CD14-positive monocyte (primary cell): Measurements from ENCODE around the gene NFKB2. TPM values are rescaled to one million over a fixed set of nuclear protein-coding genes. Genes with fewer than 3 reads are reported as not detected.
A peak's percentile ranks its signal among the peaks of the same experiment; 100 is the strongest.

Experiments used
- DNase-seq, 3 donors: peaks; one replicate each; pipeline ENCODE4 v3.0.0-alpha.2; 2011 to 2022
- H2AFZ ChIP-seq: 2 replicates; pipeline ENCODE4 v1.6.0; 2012; ENCODE audit warnings: mild to moderate bottlenecking, low read depth, low read length, inconsistent platforms; ENCODE audit not compliant: insufficient read depth, poor library complexity, severe bottlenecking
- H3K27ac ChIP-seq, 2 donors: 1 replicate in 1 of 2; 2 replicates in 1 of 2; pipeline ENCODE4 v1.5.1; 2012 to 2013; ENCODE audit warnings: low read length in 2 of 2, control low read depth in 1 of 2, inconsistent platforms in 1 of 2, low read depth in 1 of 2, mild to moderate bottlenecking in 1 of 2
- H3K27me3 ChIP-seq, 2 donors: one replicate each; pipeline versions ENCODE4 v1.6.0 to v1.6.1; 2011 to 2013; ENCODE audit warnings: low read length in 2 of 2; ENCODE audit not compliant: control insufficient read depth in 2 of 2, insufficient read depth in 2 of 2
- H3K36me3 ChIP-seq, 2 donors: replicated peaks in 1 of 2; 1 replicate in 1 of 2; 2 replicates in 1 of 2; pipeline versions ENCODE4 v1.5.1 to v1.6.1; 2012 to 2013; ENCODE audit warnings: low read length in 2 of 2, control low read depth in 1 of 2, inconsistent platforms in 1 of 2, mild to moderate bottlenecking in 1 of 2; ENCODE audit not compliant: insufficient read depth in 2 of 2, control insufficient read depth in 1 of 2
- H3K4me1 ChIP-seq, 2 donors: 1 replicate in 1 of 2; 2 replicates in 1 of 2; pipeline versions ENCODE4 v1.5.1 to v1.6.1; 2012 to 2013; ENCODE audit warnings: low read length in 2 of 2, control low read depth in 1 of 2, inconsistent platforms in 1 of 2, mild to moderate bottlenecking in 1 of 2, moderate library complexity in 1 of 2; ENCODE audit not compliant: insufficient read depth in 2 of 2, control insufficient read depth in 1 of 2
- H3K4me2 ChIP-seq: replicated peaks from 2 replicates; pipeline ENCODE3; 2012; ENCODE audit warnings: low read length, moderate library complexity, mild to moderate bottlenecking; ENCODE audit not compliant: poor library complexity, severe bottlenecking; ENCODE audit errors: extremely low read depth
- H3K4me3 ChIP-seq, 3 experiments: fragments of 200-600 bp in 1 of 3; sonication (generic) in 1 of 3; replicated peaks in 1 of 3; 1 replicate in 2 of 3; 2 replicates in 1 of 3; pipeline ENCODE4 v1.5.1; 2011 to 2013; ENCODE audit warnings: low read length in 3 of 3, mild to moderate bottlenecking in 3 of 3, control low read depth in 2 of 3, low read depth in 2 of 3, inconsistent platforms in 1 of 3, moderate library complexity in 1 of 3
- H3K79me2 ChIP-seq: 2 replicates; pipeline ENCODE4 v1.6.0; 2012; ENCODE audit warnings: mild to moderate bottlenecking, control low read depth, inconsistent platforms, low read length, moderate library complexity; ENCODE audit not compliant: insufficient read depth
- H3K9ac ChIP-seq: 2 replicates; pipeline ENCODE4 v1.6.0; 2017; ENCODE audit warnings: low read length, mild to moderate bottlenecking; ENCODE audit not compliant: insufficient read depth, poor library complexity, severe bottlenecking
- H3K9me3 ChIP-seq, 2 donors: replicated peaks in 1 of 2; 1 replicate in 1 of 2; 2 replicates in 1 of 2; pipeline versions ENCODE4 v1.5.1 to v1.6.1; 2012 to 2013; ENCODE audit warnings: low read length in 2 of 2, control low read depth in 1 of 2; ENCODE audit not compliant: control insufficient read depth in 1 of 2, insufficient read depth in 1 of 2
- H4K20me1 ChIP-seq: 2 replicates; pipeline ENCODE4 v1.6.0; 2012; ENCODE audit warnings: mild to moderate bottlenecking, low read length, control low read depth, moderate library complexity; ENCODE audit not compliant: insufficient read depth
- H3K27ac Mint-ChIP-seq, 7 donors: one replicate each; pipeline ENCODE4 v1.8.0; 2020; ENCODE audit warnings: mild to moderate bottlenecking in 7 of 7, mixed read lengths in 7 of 7, moderate library complexity in 6 of 7, inconsistent platforms in 2 of 7
- H3K27me3 Mint-ChIP-seq, 3 donors: one replicate each; pipeline ENCODE4 v1.8.0; 2021 to 2022; ENCODE audit warnings: low read depth in 3 of 3, mild to moderate bottlenecking in 3 of 3, mixed read lengths in 3 of 3, moderate library complexity in 3 of 3, inconsistent platforms in 1 of 3
- H3K36me3 Mint-ChIP-seq, 2 donors: one replicate each; pipeline ENCODE4 v1.8.0; 2020; ENCODE audit warnings: mixed read lengths in 2 of 2, inconsistent platforms in 1 of 2, mild to moderate bottlenecking in 1 of 2
- H3K4me1 Mint-ChIP-seq: one replicate; pipeline ENCODE4 v1.8.0; 2020; ENCODE audit warnings: mild to moderate bottlenecking, mixed read lengths
- H3K4me3 Mint-ChIP-seq, 2 donors: one replicate each; pipeline ENCODE4 v1.8.0; 2020; ENCODE audit warnings: mild to moderate bottlenecking in 2 of 2, mixed read lengths in 2 of 2, moderate library complexity in 1 of 2
- H3K9me3 Mint-ChIP-seq, 7 donors: one replicate each; pipeline ENCODE4 v1.8.0; 2020 to 2022; ENCODE audit warnings: mixed read lengths in 7 of 7, mild to moderate bottlenecking in 6 of 7, moderate library complexity in 6 of 7, inconsistent platforms in 2 of 7
- WGBS: methylation state at CpG from one replicate; pipeline ENCODE4 v1.1.5; 2013; ENCODE audit warnings: missing lambda C conversion rate; ENCODE audit not compliant: insufficient coverage; 5-methylcytosine and 5-hydroxymethylcytosine counted together
- intact Hi-C, 2 donors: fragments of 100-400 bp; cut with micrococcal nuclease; formaldehyde crosslinking; loops; one replicate each; pipeline versions ENCODE4 v1.15.0 to v1.15.1; 2023
- polyA plus RNA-seq, 3 donors: library from polyadenylated mRNA; depleted of rRNA in 1 of 3; unstranded in 2 of 3; stranded (reverse) in 1 of 3; fragments of 300-500 nt in 2 of 3; fragments of >200 nt in 1 of 3; fragmentation: Illumina TruSeq in 2 of 3; gene quantifications; 1 replicate in 2 of 3; 2 replicates in 1 of 3; pipeline ENCODE4 v1.2.3, GENCODE V29; 2012 to 2021
- TF ChIP-seq, protein P1 (sequence below): fragments of 200-600 bp; IDR thresholded peaks from one replicate; pipeline ENCODE4 v1.8.0; 2022; ENCODE audit warnings: antibody characterized with exemption, mild to moderate bottlenecking

Gene NFKB2
- polyA plus RNA-seq, 3 donors = 6.8 to 111 (median 15.0) TPM

DNA sequence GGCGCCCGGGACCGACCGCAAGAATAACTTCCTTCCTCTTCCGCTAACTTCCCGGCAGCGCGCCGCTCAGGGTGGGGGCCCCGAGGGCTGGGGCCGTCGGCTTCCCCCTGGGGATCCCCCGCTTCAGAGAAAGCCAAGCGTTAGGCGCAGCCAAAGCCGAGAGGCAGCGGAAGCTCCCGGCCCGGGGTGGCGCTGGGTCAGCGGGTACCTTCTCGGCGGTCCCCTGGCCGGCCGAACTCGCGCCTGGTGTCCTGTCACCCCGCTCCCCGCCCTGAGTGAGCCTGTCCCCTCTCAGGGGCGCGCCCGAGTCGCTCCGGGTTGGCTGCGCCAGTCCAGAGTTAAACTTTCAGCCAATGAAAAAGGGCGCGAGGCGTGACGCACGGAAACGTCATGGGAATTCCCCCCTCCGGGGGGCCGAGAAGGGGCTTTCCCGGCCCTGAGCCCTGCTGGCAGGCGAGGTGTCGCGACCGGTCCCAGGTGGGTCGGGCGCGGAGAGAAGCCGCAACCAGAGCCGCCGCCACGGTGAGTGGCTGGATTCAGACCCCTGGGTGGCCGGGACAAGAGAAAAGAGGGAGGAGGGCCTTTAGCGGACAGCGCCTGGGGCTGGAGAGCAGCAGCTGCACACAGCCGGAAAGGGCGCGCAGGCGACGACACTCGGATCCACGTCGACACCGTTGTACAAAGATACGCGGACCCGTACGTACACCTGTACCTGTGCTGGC is 1.3 kb upstream of the NFKB2 start:
- intact Hi-C loops = loop anchor here (2.0 to 10.0 kb wide), 5 partner anchors 39 to 191 kb away; partner anchors contain the start of genes ACTR1A (in 1 of the 2), CUEDC2 (in 1 of the 2) and SUFU (in 1 of the 2)
- H3K9me3 Mint-ChIP-seq = no peaks in the 10 kb centered on the region
- peaks cover 24 to 34% of the 10 kb centered on the region in 2 donors for H3K36me3 Mint-ChIP-seq
- Histone ChIP-seq H3K27ac (peak overlapping the region; percentile 96 to 100), H3K79me2 (peaks cover 19% of the 10 kb centered on the region), H2AFZ (no peak overlapping the region), H3K4me3 (peak overlapping the region; percentile 84 to 94 (median 89)), H3K27me3 (peaks cover 0 to 13% of the 10 kb centered on the region in 2 donors), H3K9me3 (no peaks in the 10 kb centered on the region), H3K9ac (peak overlapping the region; percentile 99), H3K36me3 (peaks cover 22 to 24% of the 10 kb centered on the region in 2 donors), H3K4me1 (peaks cover 28 to 39% of the 10 kb centered on the region in 2 donors), H3K4me2 (peak overlapping the region; percentile 78), H4K20me1 (peaks cover 35% of the 10 kb centered on the region)
- H3K27me3 Mint-ChIP-seq = peaks cover 9 to 24% (median 19%) of the 10 kb centered on the region in 3 donors
- TF ChIP-seq, protein P1, sequence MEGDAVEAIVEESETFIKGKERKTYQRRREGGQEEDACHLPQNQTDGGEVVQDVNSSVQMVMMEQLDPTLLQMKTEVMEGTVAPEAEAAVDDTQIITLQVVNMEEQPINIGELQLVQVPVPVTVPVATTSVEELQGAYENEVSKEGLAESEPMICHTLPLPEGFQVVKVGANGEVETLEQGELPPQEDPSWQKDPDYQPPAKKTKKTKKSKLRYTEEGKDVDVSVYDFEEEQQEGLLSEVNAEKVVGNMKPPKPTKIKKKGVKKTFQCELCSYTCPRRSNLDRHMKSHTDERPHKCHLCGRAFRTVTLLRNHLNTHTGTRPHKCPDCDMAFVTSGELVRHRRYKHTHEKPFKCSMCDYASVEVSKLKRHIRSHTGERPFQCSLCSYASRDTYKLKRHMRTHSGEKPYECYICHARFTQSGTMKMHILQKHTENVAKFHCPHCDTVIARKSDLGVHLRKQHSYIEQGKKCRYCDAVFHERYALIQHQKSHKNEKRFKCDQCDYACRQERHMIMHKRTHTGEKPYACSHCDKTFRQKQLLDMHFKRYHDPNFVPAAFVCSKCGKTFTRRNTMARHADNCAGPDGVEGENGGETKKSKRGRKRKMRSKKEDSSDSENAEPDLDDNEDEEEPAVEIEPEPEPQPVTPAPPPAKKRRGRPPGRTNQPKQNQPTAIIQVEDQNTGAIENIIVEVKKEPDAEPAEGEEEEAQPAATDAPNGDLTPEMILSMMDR = peak; percentile 65
- H3K4me3 Mint-ChIP-seq = peak overlapping the region; percentile 91 to 95
- peaks cover 33% of the 10 kb centered on the region for H3K4me1 Mint-ChIP-seq
- WGBS = under 1% methylated on average over 71 of the region's 71 CpGs
- peak overlapping the region; percentile 98 to 100 (median 99) for H3K27ac Mint-ChIP-seq
- peak; percentile 98 to 99 (median 98) for DNase-seq

DNA sequence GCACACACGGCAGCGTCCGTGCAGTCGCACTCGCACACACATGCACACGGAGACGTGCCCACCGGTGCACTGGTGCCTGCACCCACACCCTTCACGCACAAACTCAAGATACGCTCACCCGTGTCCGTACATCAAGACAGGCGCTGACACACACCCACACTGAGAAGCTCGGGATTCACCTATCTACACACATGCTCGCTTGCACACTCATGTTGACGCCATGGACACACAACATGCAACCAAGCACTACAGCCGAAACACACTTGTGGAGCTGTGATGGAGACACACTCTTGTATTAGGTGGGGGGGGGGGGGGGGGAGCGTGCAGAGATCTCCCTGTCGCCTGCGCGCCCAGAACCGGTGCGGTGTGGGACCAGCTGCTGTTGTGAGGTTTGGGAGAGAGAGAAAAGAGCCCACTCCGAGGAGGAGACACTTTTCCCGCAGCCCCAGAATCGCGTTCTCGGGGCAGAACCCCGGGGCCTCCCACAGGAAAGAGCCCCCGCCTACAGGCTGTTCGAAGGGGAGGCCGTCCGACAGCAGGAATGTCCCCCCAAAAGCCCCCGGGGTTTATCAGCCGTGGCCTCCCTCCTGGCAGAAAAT is 605 bp upstream of the NFKB2 start:
- H3K4me1 Mint-ChIP-seq = peaks cover 37% of the 10 kb centered on the region
- H4K20me1 ChIP-seq = peaks cover 39% of the 10 kb centered on the region
- no peak overlapping the region for H2AFZ ChIP-seq
- DNase-seq = peak; percentile 23 to 83 (median 59)
- H3K9me3 Mint-ChIP-seq = no peaks in the 10 kb centered on the region
- peak overlapping the region; percentile 78 for H3K4me2 ChIP-seq
- intact Hi-C loops = loop anchor here (2.0 to 10.0 kb wide), 5 partner anchors 38 to 190 kb away; partner anchors contain the start of genes ACTR1A (in 1 of the 2), CUEDC2 (in 1 of the 2) and SUFU (in 1 of the 2)
- H3K27ac ChIP-seq = peak overlapping the region; percentile 96 to 100
- H3K9ac ChIP-seq = peak overlapping the region; percentile 99
- 1% methylated on average over 25 of the region's 35 CpGs for WGBS
- H3K36me3 ChIP-seq = peaks cover 23 to 27% of the 10 kb centered on the region in 2 donors
- H3K27me3 ChIP-seq = peaks cover 0 to 13% of the 10 kb centered on the region in 2 donors
- H3K4me1 ChIP-seq = peaks cover 32 to 46% of the 10 kb centered on the region in 2 donors
- peak overlapping the region; percentile 91 to 95 for H3K4me3 Mint-ChIP-seq
- H3K36me3 Mint-ChIP-seq = peaks cover 29 to 37% of the 10 kb centered on the region in 2 donors
- peak overlapping the region; percentile 84 to 94 (median 89) for H3K4me3 ChIP-seq
- no peaks in the 10 kb centered on the region for H3K9me3 ChIP-seq
- peaks cover 9 to 23% (median 17%) of the 10 kb centered on the region in 3 donors for H3K27me3 Mint-ChIP-seq
- H3K27ac Mint-ChIP-seq = peak overlapping the region; percentile 98 to 100 (median 99)
- peaks cover 19% of the 10 kb centered on the region for H3K79me2 ChIP-seq
- TF ChIP-seq, protein P1 = no peak
